Trophoblast cell (in vitro differentiated cells and primary cell): Measurements from ENCODE around the gene SPATA33.
A peak's percentile ranks its signal among the peaks of the same experiment; 100 is the strongest.

Experiments used
- DNase-seq, 2 donors: peaks; one replicate each; pipeline ENCODE4 v3.0.0-alpha.2; 2016
- H2AFZ ChIP-seq: 2 replicates; pipeline ENCODE4 v1.6.1; 2013; ENCODE audit warnings: low read length, moderate library complexity, mild to moderate bottlenecking; ENCODE audit not compliant: insufficient read depth, poor library complexity
- H2AK5ac ChIP-seq: 2 replicates; pipeline ENCODE4 v1.6.1; 2013; ENCODE audit warnings: mild to moderate bottlenecking, low read length
- H2BK120ac ChIP-seq: 2 replicates; pipeline ENCODE4 v1.6.1; 2013; ENCODE audit warnings: low read length, mild to moderate bottlenecking, moderate library complexity; ENCODE audit not compliant: insufficient read depth, poor library complexity
- H2BK12ac ChIP-seq: 2 replicates; pipeline ENCODE4 v1.6.1; 2013; ENCODE audit warnings: mild to moderate bottlenecking, low read length, moderate library complexity
- H2BK5ac ChIP-seq: 2 replicates; pipeline ENCODE4 v1.6.1; 2013; ENCODE audit warnings: low read length, low read depth, moderate library complexity, mild to moderate bottlenecking; ENCODE audit not compliant: poor library complexity
- H3K14ac ChIP-seq: 2 replicates; pipeline ENCODE4 v1.6.1; 2013; ENCODE audit warnings: mild to moderate bottlenecking, low read length
- H3K18ac ChIP-seq: 2 replicates; pipeline ENCODE4 v1.6.1; 2013; ENCODE audit warnings: mild to moderate bottlenecking, low read length
- H3K23ac ChIP-seq: 2 replicates; pipeline ENCODE4 v1.6.1; 2013; ENCODE audit warnings: low read length
- H3K27ac ChIP-seq: 2 replicates; pipeline ENCODE4 v1.5.1; 2013; ENCODE audit warnings: low read depth, mild to moderate bottlenecking, inconsistent platforms, low read length, moderate library complexity
- H3K27me3 ChIP-seq: 2 replicates; pipeline ENCODE4 v1.6.1; 2013; ENCODE audit warnings: inconsistent platforms, mild to moderate bottlenecking, low read length, moderate library complexity; ENCODE audit not compliant: insufficient read depth
- H3K36me3 ChIP-seq, 2 experiments: 1 replicate in 1 of 2; 2 replicates in 1 of 2; pipeline ENCODE4 v1.6.1; 2013; ENCODE audit warnings: low read length in 2 of 2, mild to moderate bottlenecking in 2 of 2, moderate library complexity in 1 of 2; ENCODE audit not compliant: insufficient read depth in 2 of 2, control insufficient read depth in 1 of 2
- H3K4ac ChIP-seq: 2 replicates; pipeline ENCODE4 v1.6.1; 2013; ENCODE audit warnings: low read depth, mild to moderate bottlenecking, low read length, moderate library complexity
- H3K4me1 ChIP-seq, 2 experiments: 1 replicate in 1 of 2; 2 replicates in 1 of 2; pipeline ENCODE4 v1.6.1; 2013; ENCODE audit warnings: low read length in 2 of 2, mild to moderate bottlenecking in 2 of 2, moderate library complexity in 1 of 2; ENCODE audit not compliant: insufficient read depth in 2 of 2, control insufficient read depth in 1 of 2
- H3K4me2 ChIP-seq: 2 replicates; pipeline ENCODE4 v1.6.1; 2013; ENCODE audit warnings: inconsistent platforms, mild to moderate bottlenecking, low read length, moderate library complexity
- H3K4me3 ChIP-seq: 2 replicates; pipeline ENCODE4 v1.5.1; 2013; ENCODE audit warnings: mild to moderate bottlenecking, low read depth, low read length, inconsistent platforms
- H3K79me1 ChIP-seq: one replicate; pipeline ENCODE4 v1.6.1; 2013; ENCODE audit warnings: low read length
- H3K79me2 ChIP-seq: 2 replicates; pipeline ENCODE4 v1.6.1; 2013; ENCODE audit warnings: low read length, mild to moderate bottlenecking; ENCODE audit not compliant: control insufficient read depth, insufficient read depth, poor library complexity
- H3K9ac ChIP-seq: 2 replicates; pipeline ENCODE4 v1.6.1; 2013; ENCODE audit warnings: mild to moderate bottlenecking, low read length
- H3K9me3 ChIP-seq: 2 replicates; pipeline ENCODE4 v1.6.1; 2013; ENCODE audit warnings: low read depth, mild to moderate bottlenecking, control low read depth, inconsistent platforms, low read length; ENCODE audit not compliant: insufficient read depth
- H4K12ac ChIP-seq: 2 replicates; pipeline ENCODE4 v1.6.1; 2013; ENCODE audit warnings: low read depth, mild to moderate bottlenecking, low read length, moderate library complexity
- H4K8ac ChIP-seq: 2 replicates; pipeline ENCODE4 v1.6.1; 2013; ENCODE audit warnings: low read depth, mild to moderate bottlenecking, low read length, moderate library complexity
- H4K91ac ChIP-seq: one replicate; pipeline ENCODE4 v1.6.1; 2013; ENCODE audit warnings: low read depth, mild to moderate bottlenecking, low read length, moderate library complexity
- WGBS: extraction: QIAGEN DNeasy Blood & Tissue Kit; methylation state at CpG from one replicate; pipeline ENCODE4 v1.1.7; 2013; ENCODE audit warnings: missing lambda C conversion rate; ENCODE audit not compliant: insufficient read length, insufficient coverage; ENCODE audit errors: extremely low coverage; 5-methylcytosine and 5-hydroxymethylcytosine counted together

SPATA33 gene

GRCh38 chr16:89653656-89654295 lies 3.9 kb upstream of the SPATA33 start:
- Histone ChIP-seq H3K4ac (no peak overlapping the region), H3K4me2 (no peak overlapping the region), H3K9ac (no peak overlapping the region), H3K36me3 (peaks cover 31 to 32% of the 10 kb centered on the region in 2 experiments), H4K91ac (no peak overlapping the region), H2BK5ac (no peak overlapping the region), H3K4me3 (no peak overlapping the region), H2AFZ (no peak overlapping the region), H2BK120ac (no peak overlapping the region), H2BK12ac (no peak overlapping the region), H3K18ac (no peak overlapping the region), H3K14ac (no peak overlapping the region), H4K8ac (no peak overlapping the region), H3K9me3 (no peaks in the 10 kb centered on the region), H3K27ac (no peak overlapping the region), H3K79me2 (peaks cover 17% of the 10 kb centered on the region), H4K12ac (no peak overlapping the region), H3K23ac (no peak overlapping the region), H3K4me1 (peaks cover 9 to 11% of the 10 kb centered on the region in 2 experiments), H3K27me3 (no peaks in the 10 kb centered on the region), H3K79me1 (peaks cover 6% of the 10 kb centered on the region), H2AK5ac (no peak overlapping the region)
- no peak for DNase-seq
- no CpG with 5 or more reads among the region's 10 CpGs for WGBS

GRCh38 chr16:89655062-89655643 lies 2.5 kb upstream of the SPATA33 start:
- peaks cover 12 to 13% of the 10 kb centered on the region in 2 experiments for H3K4me1 ChIP-seq
- peaks cover 6% of the 10 kb centered on the region for H3K79me1 ChIP-seq
- H3K4me3 ChIP-seq = peak overlapping the region; percentile 39
- no peak overlapping the region for H4K12ac ChIP-seq
- H3K9me3 ChIP-seq = no peaks in the 10 kb centered on the region
- H2BK5ac ChIP-seq = no peak overlapping the region
- no peak overlapping the region for H2AK5ac ChIP-seq
- no peak overlapping the region for H3K23ac ChIP-seq
- peaks cover 17% of the 10 kb centered on the region for H3K79me2 ChIP-seq
- no peak overlapping the region for H3K9ac ChIP-seq
- no peak overlapping the region for H4K91ac ChIP-seq
- no peak overlapping the region for H3K4me2 ChIP-seq
- H3K14ac ChIP-seq = no peak overlapping the region
- DNase-seq = no peak
- peak overlapping the region; percentile 0 for H3K4ac ChIP-seq
- no peak overlapping the region for H2AFZ ChIP-seq
- no peak overlapping the region for H3K27ac ChIP-seq
- no peak overlapping the region for H3K18ac ChIP-seq
- H2BK12ac ChIP-seq = no peak overlapping the region
- WGBS = no CpG with 5 or more reads among the region's 10 CpGs
- peaks cover 24 to 28% of the 10 kb centered on the region in 2 experiments for H3K36me3 ChIP-seq
- H4K8ac ChIP-seq = no peak overlapping the region
- no peaks in the 10 kb centered on the region for H3K27me3 ChIP-seq
- no peak overlapping the region for H2BK120ac ChIP-seq

DNA sequence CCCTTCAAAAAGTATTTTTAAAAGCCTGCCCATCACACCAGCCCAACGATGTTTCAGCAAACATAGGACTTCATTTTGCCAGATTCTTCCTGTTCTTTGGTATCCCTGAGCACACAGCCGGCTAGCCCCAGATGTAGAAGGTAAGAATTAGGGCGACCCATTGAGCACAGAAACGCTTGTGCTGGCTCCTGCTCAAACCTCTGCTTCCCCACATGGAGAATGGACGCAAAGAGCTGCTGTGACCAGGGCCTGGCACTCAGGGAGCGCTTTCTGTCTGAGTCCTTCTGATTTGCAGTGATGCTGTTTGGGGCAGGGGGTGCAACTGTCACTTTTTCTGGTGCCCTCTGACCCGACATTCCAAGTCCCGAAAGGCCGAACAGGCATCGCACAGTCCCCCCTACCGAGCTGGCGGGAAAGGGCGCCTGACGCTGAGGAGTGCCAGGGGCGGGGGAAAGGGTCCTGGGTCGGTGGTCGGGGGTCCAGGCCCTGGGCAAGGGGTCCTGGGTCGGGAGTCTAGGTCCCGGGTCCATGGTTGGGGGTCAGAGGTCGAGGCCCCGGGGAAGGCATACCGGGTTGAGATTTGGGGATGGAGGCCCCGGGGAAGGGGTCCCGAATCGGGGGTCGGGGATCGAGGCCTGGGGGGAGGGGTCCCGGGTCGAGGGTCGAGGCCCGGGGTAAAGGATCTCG lies 1.1 kb upstream of the SPATA33 start:
- Histone ChIP-seq H3K27me3 (no peaks in the 10 kb centered on the region), H4K12ac (no peak overlapping the region), H3K9ac (no peak overlapping the region), H3K4me2 (peak overlapping the region; percentile 70), H2AFZ (no peak overlapping the region), H3K23ac (no peak overlapping the region), H4K91ac (peak overlapping the region; percentile 96), H3K14ac (no peak overlapping the region), H2BK120ac (no peak overlapping the region), H3K79me1 (peaks cover 6% of the 10 kb centered on the region), H3K9me3 (peaks cover 2% of the 10 kb centered on the region), H2BK5ac (no peak overlapping the region), H4K8ac (no peak overlapping the region), H3K4me1 (peaks cover 12 to 13% of the 10 kb centered on the region in 2 experiments), H2BK12ac (no peak overlapping the region), H3K18ac (no peak overlapping the region), H3K27ac (no peak overlapping the region), H3K79me2 (peaks cover 17% of the 10 kb centered on the region), H3K4me3 (peak overlapping the region; percentile 97), H3K4ac (peak overlapping the region; percentile 96), H3K36me3 (peaks cover 22 to 28% of the 10 kb centered on the region in 2 experiments), H2AK5ac (no peak overlapping the region)
- WGBS = no CpG with 5 or more reads among the region's 32 CpGs
- DNase-seq = peak in 1 of 2 donors; percentile 12

- Histone ChIP-seq H3K4me3 (peak overlapping the region; percentile 97), H3K4ac (peak overlapping the region; percentile 25), H3K9me3 (peaks cover 3% of the 10 kb centered on the region), H3K27me3 (no peaks in the 10 kb centered on the region), H3K18ac (peak overlapping the region; percentile 55), H3K4me2 (peak overlapping the region; percentile 65), H3K27ac (peak overlapping the region; percentile 68), H3K79me2 (peaks cover 17% of the 10 kb centered on the region), H3K79me1 (peaks cover 6% of the 10 kb centered on the region), H2BK5ac (peak overlapping the region; percentile 70), H2BK12ac (no peak overlapping the region), H2AFZ (peak overlapping the region; percentile 85), H3K9ac (peak overlapping the region; percentile 87), H4K12ac (no peak overlapping the region), H4K91ac (peak overlapping the region; percentile 29), H4K8ac (peak overlapping the region; percentile 82), H3K14ac (peak overlapping the region; percentile 83), H3K23ac (no peak overlapping the region), H2BK120ac (no peak overlapping the region), H3K36me3 (peaks cover 20 to 22% of the 10 kb centered on the region in 2 experiments), H2AK5ac (no peak overlapping the region), H3K4me1 (peaks cover 12 to 13% of the 10 kb centered on the region in 2 experiments)
- WGBS = no CpG with 5 or more reads among the region's 27 CpGs
- peak in 1 of 2 donors; percentile 27 for DNase-seq
These were observed 714 bp downstream of the SPATA33 start for GRCh38 chr16:89658221-89658879.
